ENCODE results near the gene JAG2.

JAG2 gene

DNA sequence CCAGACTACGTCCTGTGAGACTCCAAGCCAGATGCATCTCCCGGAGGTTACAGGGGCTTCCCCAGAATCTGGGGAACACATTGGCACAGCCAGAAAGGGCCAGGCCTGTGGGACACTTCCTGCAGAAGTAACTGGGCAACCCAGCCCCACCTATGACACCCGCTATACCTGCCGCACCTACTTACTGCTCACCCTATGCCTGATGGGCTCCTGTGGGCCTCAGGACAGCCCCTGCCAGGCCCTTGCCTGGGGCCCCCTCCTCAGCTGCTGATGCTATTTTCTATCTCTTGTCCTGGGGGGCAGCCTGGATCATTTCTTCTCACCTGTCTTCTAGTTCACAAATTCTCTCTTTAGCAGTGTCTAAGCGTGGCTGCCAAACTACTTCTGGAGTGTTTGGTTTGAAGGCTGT is 28.7 kb downstream of the JAG2 start:
- DNase-seq (ENCODE audit: low read depth): no peak

DNA sequence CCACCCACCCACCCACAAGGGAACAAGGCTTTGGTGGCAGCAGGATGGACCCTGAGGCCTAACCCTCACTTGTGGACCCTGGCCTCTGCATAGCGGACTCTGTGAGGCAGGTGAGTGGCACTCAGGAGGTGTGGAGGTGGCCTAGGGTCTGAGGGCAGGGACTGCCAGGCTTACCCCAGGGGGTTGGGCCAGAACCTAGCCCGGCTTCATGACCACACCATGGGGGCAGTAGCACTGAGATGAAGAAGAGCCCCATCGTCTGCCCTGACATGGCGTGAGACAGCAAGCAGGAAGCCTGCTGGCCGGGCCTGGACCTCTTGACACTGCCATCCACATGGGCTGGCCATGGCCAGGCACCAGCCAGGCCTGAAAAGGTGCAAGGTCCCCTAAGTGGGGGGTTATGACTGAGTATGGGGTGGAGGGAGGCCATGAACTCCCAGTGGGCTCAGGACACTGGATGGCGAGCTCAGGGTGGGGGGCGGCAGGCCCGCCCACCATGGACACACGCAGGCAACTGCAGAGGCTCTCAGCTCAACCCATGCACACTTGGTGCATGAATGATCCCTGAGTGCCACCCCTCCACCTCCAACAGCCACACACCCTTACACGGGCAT is 29.3 kb downstream of the JAG2 start:
- no peak for DNase-seq (ENCODE audit: low read depth)

DNA sequence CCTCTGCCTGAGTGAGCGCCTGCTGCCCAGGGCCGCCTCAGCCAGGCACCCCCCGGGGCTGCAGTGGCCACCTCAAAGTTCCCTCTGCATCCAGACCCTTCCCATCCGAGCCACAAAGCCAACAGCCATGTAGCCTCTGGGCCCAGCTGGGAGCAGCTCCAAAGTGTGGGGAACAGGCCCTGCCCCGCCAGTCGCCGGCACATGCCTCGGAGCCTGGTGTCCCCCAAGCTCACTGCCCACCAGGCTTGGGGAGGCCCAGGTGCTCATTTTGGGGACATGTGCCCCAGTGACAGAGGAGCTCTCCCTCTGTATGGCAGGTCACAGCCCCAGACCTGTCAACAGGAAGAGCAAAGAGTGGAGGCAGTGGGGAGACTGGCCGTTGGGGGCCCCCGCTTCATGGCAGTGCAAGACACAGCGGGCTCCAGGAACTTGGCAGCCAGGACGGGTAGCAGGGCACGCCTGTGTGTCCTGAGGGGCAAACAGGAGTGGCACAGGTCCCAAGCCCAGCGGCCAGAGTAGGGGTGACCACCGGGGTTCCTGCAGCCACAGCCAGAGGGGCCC is 29.9 kb downstream of the JAG2 start:
- no peak for DNase-seq (ENCODE audit: low read depth)

DNA sequence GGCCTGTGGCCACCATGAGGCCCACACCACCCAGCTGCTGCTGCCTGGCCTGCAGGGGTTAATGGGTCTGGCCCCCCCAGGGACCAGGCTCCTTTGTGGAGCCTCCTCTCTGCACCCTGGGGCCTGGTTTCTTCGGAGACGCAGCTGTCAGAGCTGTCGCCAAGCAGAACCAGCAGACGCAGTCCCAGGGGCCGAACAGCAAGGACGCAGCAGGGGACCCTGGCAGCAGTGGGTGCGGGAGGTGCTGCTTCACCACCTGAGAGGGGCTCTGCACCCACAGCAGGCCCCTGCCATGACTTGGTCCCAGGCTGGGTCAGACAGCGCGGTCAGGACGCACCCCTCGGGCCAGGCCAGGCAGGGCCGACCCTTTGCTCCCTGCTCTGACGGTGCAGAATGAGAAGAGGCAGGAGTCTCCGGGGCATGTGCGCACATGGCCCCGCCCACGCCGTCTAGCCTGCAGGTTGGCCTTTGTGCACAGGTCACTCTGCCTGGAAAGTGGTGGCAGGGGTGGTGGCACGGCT is 30.5 kb downstream of the JAG2 start:
- DNase-seq (ENCODE audit: low read depth): no peak

DNA sequence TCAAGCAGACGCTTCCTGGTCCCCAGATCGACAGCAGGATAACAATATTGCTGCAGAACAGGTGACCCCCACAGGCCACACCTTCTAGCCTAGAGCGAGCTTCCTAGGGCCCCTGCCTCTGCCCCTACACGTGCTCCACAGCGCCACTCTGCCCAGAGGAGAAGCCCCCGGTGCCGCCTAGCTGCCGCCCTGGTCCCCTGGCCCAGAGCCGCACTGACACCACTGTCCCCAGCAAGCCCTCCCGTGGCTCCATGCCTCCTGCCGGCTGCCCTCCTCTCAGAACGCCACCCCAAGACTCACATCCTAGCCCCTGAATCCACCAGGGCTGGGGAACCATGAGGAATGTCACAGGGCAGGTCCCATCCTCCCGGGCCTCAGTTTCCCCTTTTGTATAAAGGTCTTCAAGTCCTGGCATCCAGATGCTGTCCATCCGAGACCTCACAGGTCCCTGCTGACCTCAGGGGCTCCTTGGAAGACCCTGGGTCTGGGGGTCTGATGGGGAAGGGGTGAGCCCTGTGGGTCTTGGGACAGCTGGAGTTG is 31.0 kb downstream of the JAG2 start:
- DNase-seq (ENCODE audit: low read depth): no peak

DNA sequence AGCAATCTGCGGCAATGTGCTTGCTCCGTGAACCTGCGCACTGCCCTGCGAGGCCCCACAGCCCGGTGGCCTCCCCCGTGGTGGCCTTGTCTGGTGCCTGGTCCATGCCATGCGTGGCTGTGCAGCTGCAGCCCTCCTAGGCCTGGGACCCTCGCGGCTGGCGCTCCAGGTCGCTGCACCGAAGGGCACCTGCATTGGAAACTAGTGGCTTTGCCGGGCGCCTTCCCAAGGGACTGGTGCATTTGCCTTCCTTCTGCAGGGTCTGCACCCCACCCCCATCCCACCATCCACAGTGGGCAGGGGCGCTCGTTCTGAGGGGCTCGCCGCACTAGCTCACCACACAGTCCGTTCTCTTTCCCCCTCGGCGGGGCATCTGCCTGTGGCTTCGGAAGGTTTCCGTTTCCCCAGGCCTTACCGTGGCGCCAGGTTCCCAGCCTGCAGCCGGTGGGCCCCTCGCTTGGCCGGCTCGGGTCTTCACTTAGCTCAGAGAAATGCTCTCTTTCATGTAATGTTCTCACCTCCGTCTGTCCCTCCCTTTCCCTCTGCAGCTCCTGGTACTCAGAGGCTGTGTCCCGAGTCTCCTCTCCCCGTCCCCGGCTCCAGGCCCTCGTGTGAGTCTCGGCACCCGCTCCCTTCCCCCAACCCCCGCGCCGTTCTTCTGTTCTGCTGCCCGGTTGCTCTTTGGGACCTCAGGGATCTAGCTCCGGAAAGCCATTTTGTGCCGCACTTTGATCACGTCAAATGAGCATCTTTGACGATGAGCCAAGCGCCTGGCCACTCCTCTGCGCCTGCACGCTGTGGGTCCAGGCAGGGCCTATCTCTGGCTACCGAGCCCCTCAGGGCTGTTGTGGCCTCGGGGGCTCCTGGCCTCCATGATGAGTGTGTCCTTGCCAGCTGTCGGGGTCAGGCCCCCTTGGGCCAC is 31.9 kb downstream of the JAG2 start:
- no peak for DNase-seq (ENCODE audit: low read depth)

GRCh38 chr14:105135700-105136395 is 32.7 kb downstream of the JAG2 start:
- no peak for DNase-seq (ENCODE audit: low read depth)

GRCh38 chr14:105132921-105133654 is 35.5 kb downstream of the JAG2 start:
- no peak for DNase-seq (ENCODE audit: low read depth)

GRCh38 chr14:105131241-105131640 is 37.3 kb downstream of the JAG2 start:
- no peak for DNase-seq (ENCODE audit: low read depth)

- DNase-seq (ENCODE audit: low read depth): no peak
These were observed 40.5 kb downstream of the JAG2 start for GRCh38 chr14:105128059-105128458.

- DNase-seq (ENCODE audit: low read depth): no peak
These were observed 41.6 kb downstream of the JAG2 start for GRCh38 chr14:105126981-105127329.

DNA sequence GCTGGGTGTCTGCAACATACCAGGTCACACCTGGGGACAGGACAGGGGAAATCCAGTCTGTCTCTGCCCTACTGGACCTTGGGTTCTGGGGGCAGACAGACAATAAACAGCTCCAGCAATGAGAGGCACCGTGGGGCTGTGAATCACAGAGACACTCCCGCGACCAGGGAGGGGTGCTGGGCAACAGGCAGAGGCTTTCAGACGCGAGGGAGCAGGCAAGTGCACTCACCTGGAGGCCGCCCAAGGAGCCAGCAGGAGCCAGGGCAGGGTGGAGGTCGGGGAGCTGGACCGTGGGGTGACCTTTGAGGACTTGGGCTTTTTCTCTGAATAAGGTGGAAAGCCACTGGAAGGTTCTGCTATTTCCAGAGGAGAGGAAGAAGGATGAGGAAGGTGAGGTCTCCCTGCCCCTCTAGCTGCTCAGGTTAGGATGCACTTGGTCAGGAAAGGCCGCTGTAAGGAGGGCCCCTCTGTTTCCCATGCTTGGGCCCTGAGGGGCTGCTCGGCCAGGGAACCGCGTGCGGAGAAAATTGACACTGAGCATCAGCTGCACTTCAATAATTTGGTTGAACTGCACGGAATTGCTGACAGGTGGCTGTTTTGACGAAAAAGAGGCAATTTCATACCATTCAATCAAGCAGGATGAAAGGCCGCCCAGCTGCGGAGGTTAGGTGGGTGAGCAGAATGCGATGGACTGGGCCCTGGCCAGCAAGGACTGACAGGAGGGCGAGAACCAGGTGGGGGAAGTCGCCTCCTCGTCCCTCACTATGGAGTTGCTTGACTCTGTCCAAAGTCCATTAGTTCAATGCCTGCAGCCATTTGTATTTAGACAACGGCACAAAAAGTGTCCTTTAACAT is 42.2 kb downstream of the JAG2 start:
- DNase-seq (ENCODE audit: low read depth): no peak

GRCh38 chr14:105124823-105125222 is 43.8 kb downstream of the JAG2 start:
- no peak for DNase-seq (ENCODE audit: low read depth)

GRCh38 chr14:105123981-105124765 is 44.4 kb downstream of the JAG2 start:
- DNase-seq (ENCODE audit: low read depth): no peak

- no peak for DNase-seq (ENCODE audit: low read depth)
These were observed 45.4 kb downstream of the JAG2 start for GRCh38 chr14:105123064-105123665.

DNA sequence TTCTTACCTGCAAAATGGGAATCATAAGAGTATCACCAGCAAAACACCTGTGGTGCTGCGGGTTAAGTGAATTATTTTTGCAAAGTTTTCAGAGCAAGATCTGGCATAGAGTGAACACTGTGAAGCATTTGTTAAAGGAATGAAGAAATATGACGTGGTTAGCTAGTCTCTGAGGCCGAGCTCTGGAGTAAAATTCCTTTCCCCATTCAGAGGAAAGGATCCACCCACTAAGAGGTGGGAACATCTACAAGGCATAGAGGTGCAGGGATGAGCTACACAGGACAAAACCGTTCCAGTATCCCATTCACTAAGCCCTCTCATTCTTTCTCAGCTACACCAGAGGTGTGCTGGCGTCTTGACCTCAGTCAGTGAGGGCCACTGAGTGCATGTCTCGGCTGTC is 48.5 kb downstream of the JAG2 start:
- DNase-seq (ENCODE audit: low read depth): peak; percentile 7

GRCh38 chr14:105119408-105120025 is 49.1 kb downstream of the JAG2 start:
- no peak for DNase-seq (ENCODE audit: low read depth)

GRCh38 chr14:105118646-105119407 is 49.7 kb downstream of the JAG2 start:
- DNase-seq (ENCODE audit: low read depth): no peak

Data from EH (cell line).